Gastrocnemius medialis (tissue), 4 donors: Measurements from ENCODE around the gene VSX2. TPM values are rescaled to one million over a fixed set of nuclear protein-coding genes. Genes with fewer than 3 reads are reported as not detected.

ENCODE experiments used
- ATAC-seq, 2 donors: fragments of 150-250 bp; one replicate each; pipeline ENCODE4 v1.9.1; 2016
- DNase-seq, 2 donors: peaks; one replicate each; pipeline ENCODE4 v3.0.0-alpha.2; 2019
- H3K27ac ChIP-seq, 4 donors: fragments of 200-600 bp; sonication (generic); 1 replicate in 1 of 4; 2 replicates in 3 of 4; pipeline ENCODE4 v1.5.1; 2016 to 2018; ENCODE audit warnings: mild to moderate bottlenecking in 2 of 4, moderate library complexity in 1 of 4
- H3K27me3 ChIP-seq, 3 donors: fragments of 200-600 bp; sonication (generic) in 2 of 3; 1 replicate in 1 of 3; 2 replicates in 2 of 3; pipeline versions ENCODE4 v1.5.1 to v1.6.0; 2016 to 2019; ENCODE audit warnings: mild to moderate bottlenecking in 1 of 3, moderate library complexity in 1 of 3
- H3K36me3 ChIP-seq, 2 donors: fragments of 200-600 bp; sonication (generic) in 1 of 2; one replicate each; pipeline ENCODE4 v1.5.1; 2017 to 2018
- H3K4me1 ChIP-seq, 2 donors: fragments of 200-600 bp; sonication (generic) in 1 of 2; one replicate each; pipeline ENCODE4 v1.5.1; 2016 to 2017; ENCODE audit warnings: mild to moderate bottlenecking in 2 of 2
- H3K4me3 ChIP-seq, 4 donors: fragments of 200-600 bp; sonication (generic) in 3 of 4; 1 replicate in 1 of 4; 2 replicates in 3 of 4; pipeline ENCODE4 v1.5.1; 2016 to 2019; ENCODE audit warnings: mild to moderate bottlenecking in 2 of 4
- H3K9me3 ChIP-seq, 3 donors: fragments of 200-600 bp; sonication (generic) in 2 of 3; 1 replicate in 1 of 3; 2 replicates in 2 of 3; pipeline ENCODE4 v1.5.1; 2016 to 2019
- CTCF ChIP-seq, 5 experiments: fragments of 450-650 bp in 3 of 5; fragments of 200-600 bp in 2 of 5; sonication (generic) in 2 of 5; IDR thresholded peaks in 4 of 5; conservative IDR thresholded peaks in 1 of 5; 1 replicate in 4 of 5; 2 replicates in 1 of 5; pipeline ENCODE4 v1.5.1; 2016 to 2019; ENCODE audit warnings: antibody characterized with exemption in 5 of 5, mild to moderate bottlenecking in 3 of 5, moderate library complexity in 3 of 5
- POLR2A ChIP-seq, 2 donors: fragments of 450-650 bp; IDR thresholded peaks; one replicate each; pipeline ENCODE4 v1.6.1; 2017; ENCODE audit warnings: antibody characterized with exemption in 2 of 2, mild to moderate bottlenecking in 2 of 2, moderate library complexity in 2 of 2
- in situ Hi-C, 4 donors: fragments of 200-750 bp; cut with MboI; loops; one replicate each; pipeline versions ENCODE4 v1.15.0 to v1.8.0; 2017; ENCODE audit warnings: low sequenced_read_pairs in 4 of 4
- intact Hi-C: fragments of 100-400 bp; cut with DNase I; formaldehyde crosslinking; loops from one replicate; pipeline ENCODE4 v1.15.1; 2023; ENCODE audit warnings: low total_unique reads
- total RNA-seq, 4 donors: library from RNA; depleted of rRNA; stranded (reverse); fragments of >200 nt; gene quantifications; one replicate each; pipeline versions ENCODE4 v1.1.0 to v1.2.3, GENCODE V29; 2016

The VSX2 gene
- total RNA-seq: not detected

DNA sequence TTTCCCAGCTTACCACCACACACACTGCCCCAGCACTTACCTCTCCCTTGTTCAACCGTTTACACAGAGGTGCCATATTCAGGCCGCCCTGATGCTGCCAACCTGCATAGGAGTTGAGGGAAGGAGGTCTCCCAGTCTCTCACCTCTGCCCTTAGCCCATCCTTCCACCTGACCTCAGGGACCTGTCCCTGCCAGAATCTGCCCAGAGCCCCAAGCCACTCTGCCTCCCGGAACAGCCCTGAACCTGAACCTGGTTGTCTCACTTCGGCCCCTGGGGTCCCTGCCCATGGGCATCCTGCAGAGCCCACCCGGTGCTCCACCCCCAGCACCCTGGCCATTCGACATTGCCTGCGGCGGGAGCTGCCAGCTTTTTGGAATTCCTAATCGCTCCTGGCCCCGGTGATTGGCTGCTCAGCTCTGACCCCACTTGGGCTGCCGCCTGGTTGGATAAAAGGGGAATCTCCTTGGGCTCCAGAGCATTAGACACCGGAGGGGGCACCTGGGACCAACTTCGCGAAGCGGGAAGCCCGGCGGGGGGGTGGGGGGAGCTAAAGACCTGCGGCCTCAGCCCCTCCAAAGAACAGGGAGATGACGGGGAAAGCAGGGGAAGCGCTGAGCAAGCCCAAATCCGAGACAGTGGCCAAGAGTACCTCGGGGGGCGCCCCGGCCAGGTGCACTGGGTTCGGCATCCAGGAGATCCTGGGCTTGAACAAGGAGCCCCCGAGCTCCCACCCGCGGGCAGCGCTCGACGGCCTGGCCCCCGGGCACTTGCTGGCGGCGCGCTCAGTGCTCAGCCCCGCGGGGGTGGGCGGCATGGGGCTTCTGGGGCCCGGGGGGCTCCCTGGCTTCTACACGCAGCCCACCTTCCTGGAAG is at the start of gene VSX2:
TSS of gene VSX2 (plus strand) at position 476 of the 874 bp plus-strand sequence. CDS start at position 589, 113 bp downstream.
- no peak for DNase-seq
- in situ Hi-C loops: no loop called here
- Histone ChIP-seq H3K36me3 (no peaks in the 10 kb centered on the region), H3K27ac (no peak within 1 kb of the TSS), H3K9me3 (no peaks in the 10 kb centered on the region), H3K4me3 (peak within 1 kb of the TSS; percentile 36 to 56 (median 44)), H3K27me3 (peaks cover 63 to 76% (median 74%) of the 10 kb centered on the region in 3 donors), H3K4me1 (peaks cover 12 to 22% of the 10 kb centered on the region in 2 donors)
- no peak for ATAC-seq
- TF ChIP-seq POLR2A (IDR thresholded peaks at IDR 0.05) (no peak), CTCF (IDR thresholded peaks at IDR 0.05 in 4 of 5, conservative IDR thresholded peaks at IDR 0.05 in 1 of 5) (no peak)
- intact Hi-C loops: no loop called here

DNA sequence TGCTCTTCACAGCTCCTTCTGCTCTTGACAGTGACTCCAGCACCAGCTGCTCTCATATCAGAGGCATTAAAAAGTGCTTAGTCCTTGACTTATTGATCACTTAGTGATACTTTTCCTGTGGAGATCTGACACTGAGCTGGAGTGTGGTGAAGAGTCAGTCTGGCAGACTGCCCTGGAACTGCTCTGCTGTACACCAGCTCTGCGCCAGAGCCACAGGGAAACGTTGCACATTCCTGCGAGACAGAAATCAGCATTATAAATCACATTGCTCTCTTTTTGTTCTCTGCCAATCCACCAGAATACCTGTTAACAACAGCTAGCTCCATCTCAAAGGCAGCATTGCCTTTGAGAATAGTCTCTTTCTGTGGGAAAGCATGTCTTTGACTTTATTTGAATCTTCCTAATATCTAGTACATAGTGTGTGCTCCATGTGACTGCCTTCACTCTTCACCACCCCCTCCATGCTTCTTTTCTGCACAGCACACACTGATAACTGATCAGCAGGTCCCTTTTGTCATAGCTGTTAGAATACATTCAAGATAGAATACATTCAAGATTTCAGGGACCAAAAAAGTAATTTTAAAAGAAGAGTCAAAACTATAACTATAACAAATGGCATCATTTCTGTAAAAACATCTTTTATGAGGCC is 48.2 kb upstream of the VSX2 start:
- ATAC-seq: no peak
- no peak overlapping the region for H3K4me3 ChIP-seq
- in situ Hi-C loops: no loop called here

DNA sequence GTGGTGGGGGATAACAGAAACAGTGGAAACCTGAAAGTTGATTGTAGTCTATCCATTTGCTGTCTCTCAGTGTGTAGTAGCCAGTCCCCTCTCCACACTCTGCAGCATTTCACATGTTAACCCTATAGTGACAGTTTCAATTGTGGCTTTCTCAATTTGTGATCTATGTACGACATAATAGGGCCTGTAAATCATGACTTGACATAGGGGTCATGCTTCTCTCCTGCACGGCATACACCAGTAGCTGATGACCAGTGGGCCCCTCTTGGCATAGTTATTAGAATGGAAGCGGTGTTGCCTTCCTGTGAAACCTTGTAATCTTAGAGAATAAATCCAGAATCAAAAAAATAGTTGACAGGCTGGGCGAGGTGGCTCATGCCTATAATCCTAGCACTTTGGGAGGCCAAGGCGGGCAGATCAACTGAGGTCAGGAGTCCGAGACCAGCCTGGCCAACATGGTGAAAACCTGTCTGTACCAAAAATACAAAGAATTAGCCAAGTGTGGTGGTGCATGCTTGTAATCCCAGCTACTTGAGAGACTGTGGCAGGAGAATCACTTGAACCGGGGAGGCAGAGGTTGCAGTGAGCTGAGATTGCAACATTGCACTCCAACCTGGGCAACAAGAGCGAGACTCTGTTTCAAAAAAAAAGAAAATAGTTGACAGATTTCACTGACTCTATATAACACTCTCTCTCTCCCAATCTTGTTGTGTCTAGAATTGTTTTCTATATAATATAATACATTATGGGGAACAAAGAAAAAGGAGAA is 44.6 kb upstream of the VSX2 start:
- no peaks in the 10 kb centered on the region for H3K9me3 ChIP-seq
- ATAC-seq: no peak

More for the DNA sequence above, 48.2 kb upstream of the VSX2 start:
- Histone ChIP-seq H3K27me3 (no peaks in the 10 kb centered on the region), H3K36me3 (no peaks in the 10 kb centered on the region), H3K9me3 (no peaks in the 10 kb centered on the region), H3K4me1 (no peaks in the 10 kb centered on the region), H3K27ac (no peak overlapping the region)
- intact Hi-C loops: no loop called here
- DNase-seq: no peak
- TF ChIP-seq CTCF (IDR thresholded peaks at IDR 0.05 in 4 of 5, conservative IDR thresholded peaks at IDR 0.05 in 1 of 5): no peak
- TF ChIP-seq POLR2A (IDR thresholded peaks at IDR 0.05): no peak

GRCh38 chr14:74195623-74196022 is 43.6 kb upstream of the VSX2 start:
- H3K9me3 ChIP-seq: no peaks in the 10 kb centered on the region
- intact Hi-C loops (no loop called here), in situ Hi-C loops (no loop called here)
- DNase-seq: no peak
- no peaks in the 10 kb centered on the region for H3K27me3 ChIP-seq
- TF ChIP-seq POLR2A (IDR thresholded peaks at IDR 0.05) (no peak), CTCF (IDR thresholded peaks at IDR 0.05 in 4 of 5, conservative IDR thresholded peaks at IDR 0.05 in 1 of 5) (no peak)
- H3K36me3 ChIP-seq: no peaks in the 10 kb centered on the region
- H3K27ac ChIP-seq: no peak overlapping the region
- no peak for ATAC-seq
- no peak overlapping the region for H3K4me3 ChIP-seq
- H3K4me1 ChIP-seq: no peaks in the 10 kb centered on the region

More for the DNA sequence above, 44.6 kb upstream of the VSX2 start:
- Histone ChIP-seq H3K27me3 (no peaks in the 10 kb centered on the region), H3K4me3 (no peak overlapping the region), H3K27ac (no peak overlapping the region), H3K36me3 (no peaks in the 10 kb centered on the region), H3K4me1 (no peaks in the 10 kb centered on the region)
- no peak for DNase-seq
- in situ Hi-C loops: no loop called here
- no peak for TF ChIP-seq POLR2A (IDR thresholded peaks at IDR 0.05)
- TF ChIP-seq CTCF (IDR thresholded peaks at IDR 0.05 in 4 of 5, conservative IDR thresholded peaks at IDR 0.05 in 1 of 5): no peak
- intact Hi-C loops: no loop called here
